ENCODE measurements around the gene GALNT13.

Gene GALNT13

GRCh38 chr2:154195644-154196195 is 324.0 kb downstream of the GALNT13 start:
- Mint-ChIP-seq H3K27ac (no peak overlapping the region), H3K36me3 (no peaks in the 10 kb centered on the region), H3K9me3 (ENCODE audit: low read depth) (no peaks in the 10 kb centered on the region)

GRCh38 chr2:154198866-154199265 is 327.1 kb downstream of the GALNT13 start:
- Mint-ChIP-seq H3K27me3 (no peaks in the 10 kb centered on the region), H3K4me3 (no peak overlapping the region), H3K27ac (no peak overlapping the region), H3K9me3 (ENCODE audit: low read depth) (peaks cover 5% of the 10 kb centered on the region), H3K36me3 (no peaks in the 10 kb centered on the region), H3K4me1 (ENCODE audit: low read depth) (no peaks in the 10 kb centered on the region)

More at GRCh38 chr2:154195644-154196195, 324.0 kb downstream of the GALNT13 start:
- no peak overlapping the region for H3K4me3 Mint-ChIP-seq
- H3K27me3 Mint-ChIP-seq, result no peaks in the 10 kb centered on the region
- H3K4me1 Mint-ChIP-seq (ENCODE audit: low read depth), result no peaks in the 10 kb centered on the region

GRCh38 chr2:154203206-154203605 is 331.5 kb downstream of the GALNT13 start:
- no peak overlapping the region for H3K27ac Mint-ChIP-seq
- H3K9me3 Mint-ChIP-seq (ENCODE audit: low read depth), result peaks cover 11% of the 10 kb centered on the region
- no peaks in the 10 kb centered on the region for H3K27me3 Mint-ChIP-seq
- H3K4me1 Mint-ChIP-seq (ENCODE audit: low read depth), result no peaks in the 10 kb centered on the region
- no peaks in the 10 kb centered on the region for H3K36me3 Mint-ChIP-seq
- no peak overlapping the region for H3K4me3 Mint-ChIP-seq

GRCh38 chr2:154203902-154204301 is 332.2 kb downstream of the GALNT13 start:
- no peak overlapping the region for H3K27ac Mint-ChIP-seq
- H3K4me3 Mint-ChIP-seq, result no peak overlapping the region
- H3K27me3 Mint-ChIP-seq, result no peaks in the 10 kb centered on the region
- no peaks in the 10 kb centered on the region for H3K36me3 Mint-ChIP-seq
- H3K4me1 Mint-ChIP-seq (ENCODE audit: low read depth), result no peaks in the 10 kb centered on the region
- H3K9me3 Mint-ChIP-seq (ENCODE audit: low read depth), result peaks cover 11% of the 10 kb centered on the region

- Mint-ChIP-seq H3K9me3 (ENCODE audit: low read depth) (peaks cover 16% of the 10 kb centered on the region), H3K4me1 (ENCODE audit: low read depth) (no peaks in the 10 kb centered on the region)
Measured at GRCh38 chr2:154207288-154208047, 335.7 kb downstream of the GALNT13 start.

GRCh38 chr2:154223726-154224125 is 352.0 kb downstream of the GALNT13 start:
- Mint-ChIP-seq H3K9me3 (ENCODE audit: low read depth) (no peaks in the 10 kb centered on the region), H3K4me1 (ENCODE audit: low read depth) (no peaks in the 10 kb centered on the region), H3K36me3 (no peaks in the 10 kb centered on the region), H3K27me3 (no peaks in the 10 kb centered on the region), H3K27ac (no peak overlapping the region), H3K4me3 (no peak overlapping the region)

More at GRCh38 chr2:154207288-154208047, 335.7 kb downstream of the GALNT13 start:
- Mint-ChIP-seq H3K27ac (no peak overlapping the region), H3K4me3 (no peak overlapping the region), H3K36me3 (no peaks in the 10 kb centered on the region), H3K27me3 (no peaks in the 10 kb centered on the region)

- Mint-ChIP-seq H3K4me3 (no peak overlapping the region), H3K36me3 (no peaks in the 10 kb centered on the region), H3K9me3 (ENCODE audit: low read depth) (peaks cover 2% of the 10 kb centered on the region), H3K4me1 (ENCODE audit: low read depth) (no peaks in the 10 kb centered on the region), H3K27me3 (no peaks in the 10 kb centered on the region), H3K27ac (no peak overlapping the region)
Measured at GRCh38 chr2:154226931-154227330, 355.2 kb downstream of the GALNT13 start.

GRCh38 chr2:154228566-154229280 is 357.0 kb downstream of the GALNT13 start:
- Mint-ChIP-seq H3K4me1 (ENCODE audit: low read depth) (no peaks in the 10 kb centered on the region), H3K27me3 (no peaks in the 10 kb centered on the region), H3K4me3 (no peak overlapping the region), H3K9me3 (ENCODE audit: low read depth) (peaks cover 2% of the 10 kb centered on the region), H3K27ac (no peak overlapping the region), H3K36me3 (no peaks in the 10 kb centered on the region)

- no peaks in the 10 kb centered on the region for H3K4me1 Mint-ChIP-seq (ENCODE audit: low read depth)
Measured at GRCh38 chr2:154229966-154230365, 358.2 kb downstream of the GALNT13 start.

GRCh38 chr2:154231021-154231420 is 359.3 kb downstream of the GALNT13 start:
- no peak overlapping the region for H3K27ac Mint-ChIP-seq

More at GRCh38 chr2:154229966-154230365, 358.2 kb downstream of the GALNT13 start:
- Mint-ChIP-seq H3K27ac (no peak overlapping the region), H3K9me3 (ENCODE audit: low read depth) (peaks cover 2% of the 10 kb centered on the region), H3K27me3 (no peaks in the 10 kb centered on the region), H3K4me3 (no peak overlapping the region), H3K36me3 (no peaks in the 10 kb centered on the region)

GRCh38 chr2:154233231-154233630 is 361.5 kb downstream of the GALNT13 start:
- Mint-ChIP-seq H3K9me3 (ENCODE audit: low read depth) (peaks cover 2% of the 10 kb centered on the region), H3K4me3 (no peak overlapping the region), H3K36me3 (no peaks in the 10 kb centered on the region), H3K27me3 (no peaks in the 10 kb centered on the region), H3K27ac (no peak overlapping the region), H3K4me1 (ENCODE audit: low read depth) (no peaks in the 10 kb centered on the region)

More at GRCh38 chr2:154231021-154231420, 359.3 kb downstream of the GALNT13 start:
- H3K27me3 Mint-ChIP-seq, result no peaks in the 10 kb centered on the region
- H3K4me3 Mint-ChIP-seq, result no peak overlapping the region
- H3K36me3 Mint-ChIP-seq, result no peaks in the 10 kb centered on the region
- H3K4me1 Mint-ChIP-seq (ENCODE audit: low read depth), result no peaks in the 10 kb centered on the region
- H3K9me3 Mint-ChIP-seq (ENCODE audit: low read depth), result peaks cover 2% of the 10 kb centered on the region

- Mint-ChIP-seq H3K9me3 (ENCODE audit: low read depth) (no peaks in the 10 kb centered on the region), H3K36me3 (no peaks in the 10 kb centered on the region), H3K27ac (no peak overlapping the region), H3K4me1 (ENCODE audit: low read depth) (no peaks in the 10 kb centered on the region), H3K27me3 (no peaks in the 10 kb centered on the region), H3K4me3 (no peak overlapping the region)
Measured at GRCh38 chr2:154238252-154238651, 366.5 kb downstream of the GALNT13 start.

GRCh38 chr2:154240316-154240715 is 368.6 kb downstream of the GALNT13 start:
- Mint-ChIP-seq H3K36me3 (no peaks in the 10 kb centered on the region), H3K4me1 (ENCODE audit: low read depth) (no peaks in the 10 kb centered on the region), H3K27ac (no peak overlapping the region), H3K9me3 (ENCODE audit: low read depth) (no peaks in the 10 kb centered on the region), H3K27me3 (no peaks in the 10 kb centered on the region), H3K4me3 (no peak overlapping the region)

GRCh38 chr2:154240921-154241379 is 369.2 kb downstream of the GALNT13 start:
- H3K4me3 Mint-ChIP-seq, result no peak overlapping the region
- no peaks in the 10 kb centered on the region for H3K27me3 Mint-ChIP-seq
- H3K9me3 Mint-ChIP-seq (ENCODE audit: low read depth), result no peaks in the 10 kb centered on the region
- H3K36me3 Mint-ChIP-seq, result no peaks in the 10 kb centered on the region
- no peak overlapping the region for H3K27ac Mint-ChIP-seq
- H3K4me1 Mint-ChIP-seq (ENCODE audit: low read depth), result no peaks in the 10 kb centered on the region

- Mint-ChIP-seq H3K4me3 (no peak overlapping the region), H3K27me3 (no peaks in the 10 kb centered on the region), H3K4me1 (ENCODE audit: low read depth) (no peaks in the 10 kb centered on the region), H3K36me3 (no peaks in the 10 kb centered on the region), H3K9me3 (ENCODE audit: low read depth) (no peaks in the 10 kb centered on the region), H3K27ac (no peak overlapping the region)
Measured at GRCh38 chr2:154242687-154243086, 371.0 kb downstream of the GALNT13 start.
